HG02870 (cell line): ENCODE results near the gene FOXM1.

Source experiments
- ATAC-seq: cut with Tn5 transposase; IDR thresholded peaks from one replicate; pipeline ENCODE4 v1.9.1; 2021; ENCODE audit warnings: mild to moderate bottlenecking, moderate library complexity; ENCODE audit not compliant: unreplicated experiment

FOXM1 gene

GRCh38 chr12:2877047-2877952 lies at the start of gene FOXM1, which contains the start of gene RHNO1:
Gene FOXM1, minus strand, starts transcription at chr12:2877174. Its CDS starts 2,696 bp downstream, at chr12:2874478.
Gene RHNO1, plus strand, starts transcription at chr12:2877223. Its CDS starts 8,144 bp downstream, at chr12:2885367.
- ATAC-seq: peak; percentile 72

- ATAC-seq: no peak
Observed at GRCh38 chr12:2925322-2925995, 48.5 kb upstream of the FOXM1 start.

- ATAC-seq: no peak
Observed at GRCh38 chr12:2924019-2924418, 47.0 kb upstream of the FOXM1 start.

- ATAC-seq: no peak
Observed at GRCh38 chr12:2923057-2923456, 46.1 kb upstream of the FOXM1 start.

DNA sequence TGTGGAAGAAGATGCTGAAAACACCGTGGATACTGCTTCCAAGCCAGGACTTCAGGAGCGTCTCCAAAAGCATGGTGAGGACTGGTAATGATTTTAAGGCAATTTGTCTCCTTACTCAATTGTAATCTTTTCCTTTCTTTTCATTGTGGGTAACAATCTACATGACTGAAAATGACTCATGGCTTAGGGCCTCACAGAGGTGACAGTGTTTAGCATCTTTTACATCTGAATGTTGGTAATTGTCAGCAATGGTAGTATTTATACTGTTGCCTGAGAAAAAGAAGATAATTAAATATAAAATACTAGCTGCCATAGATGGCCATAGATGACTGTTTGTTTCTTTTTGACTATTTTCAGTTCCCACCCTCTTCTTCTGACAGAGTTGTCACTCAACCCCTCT lies 45.4 kb upstream of the FOXM1 start:
- no peak for ATAC-seq

DNA sequence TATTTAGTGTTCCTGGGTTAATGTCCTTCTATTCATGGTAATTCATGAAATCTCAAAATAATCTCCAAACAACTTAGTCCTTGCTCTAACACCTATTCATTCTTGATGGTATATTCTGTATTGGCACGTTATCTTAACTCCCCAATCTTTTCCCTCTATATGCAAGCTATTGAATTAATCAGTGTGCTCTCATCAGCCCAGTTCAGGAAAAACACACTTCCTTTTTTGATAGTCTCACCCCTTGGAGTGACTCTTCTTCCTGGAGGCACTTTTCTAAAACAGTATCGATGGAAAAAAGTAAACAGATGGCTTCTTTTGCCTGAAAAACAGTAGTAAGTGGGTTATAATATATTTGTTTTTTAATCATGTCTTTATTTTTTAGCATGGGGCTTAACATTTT lies 42.3 kb upstream of the FOXM1 start:
- ATAC-seq: no peak

GRCh38 chr12:2912216-2912575 lies 35.2 kb upstream of the FOXM1 start:
- ATAC-seq: no peak

DNA sequence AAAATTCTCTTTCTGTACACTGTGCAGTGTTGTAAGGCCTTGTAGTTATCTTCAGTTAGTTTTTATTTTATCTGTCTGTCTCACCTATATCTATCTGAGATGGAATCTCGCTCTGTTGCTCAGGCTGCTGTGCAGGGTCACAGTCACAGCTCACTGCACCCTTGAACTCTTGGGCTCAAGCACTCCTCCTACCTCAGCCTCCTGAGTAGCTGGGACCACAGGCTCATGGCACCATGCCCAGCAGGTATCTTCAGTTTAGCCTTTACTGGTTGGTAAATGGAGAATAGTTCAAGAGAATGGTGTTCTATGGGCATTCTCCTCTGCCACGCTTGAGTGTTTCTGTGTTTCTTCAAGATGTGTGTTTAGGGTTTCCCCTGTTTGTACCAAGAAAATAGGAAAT lies 27.3 kb upstream of the FOXM1 start:
- no peak for ATAC-seq

DNA sequence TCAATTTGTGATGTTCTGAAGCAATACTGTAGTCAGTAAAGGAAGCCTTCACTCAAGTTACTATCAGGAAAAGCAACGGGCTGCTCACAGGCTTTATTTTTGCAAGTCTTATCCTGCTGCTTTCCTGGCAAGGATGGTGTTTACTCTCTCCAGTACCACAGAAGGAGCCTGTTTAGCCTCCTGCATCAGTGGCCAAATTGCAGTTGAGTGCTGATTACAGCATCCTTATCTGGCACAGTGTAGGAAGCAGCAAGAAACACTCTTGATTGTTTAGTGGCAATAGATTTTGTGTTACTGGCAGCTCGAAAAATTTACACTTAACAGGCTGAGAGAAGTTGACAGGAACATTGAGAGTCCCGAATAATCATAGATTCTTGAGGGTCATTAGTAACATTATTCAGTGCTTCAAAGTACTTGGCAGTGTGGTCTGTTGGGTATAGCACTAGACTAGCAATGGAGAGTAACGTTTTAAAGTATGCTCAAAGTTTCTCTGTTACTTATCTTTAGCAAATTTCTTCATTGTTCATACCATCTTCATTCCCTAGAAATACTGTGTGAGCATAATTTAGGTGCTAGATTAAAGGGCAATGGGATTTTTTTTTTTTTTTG lies 25.4 kb upstream of the FOXM1 start:
- no peak for ATAC-seq

DNA sequence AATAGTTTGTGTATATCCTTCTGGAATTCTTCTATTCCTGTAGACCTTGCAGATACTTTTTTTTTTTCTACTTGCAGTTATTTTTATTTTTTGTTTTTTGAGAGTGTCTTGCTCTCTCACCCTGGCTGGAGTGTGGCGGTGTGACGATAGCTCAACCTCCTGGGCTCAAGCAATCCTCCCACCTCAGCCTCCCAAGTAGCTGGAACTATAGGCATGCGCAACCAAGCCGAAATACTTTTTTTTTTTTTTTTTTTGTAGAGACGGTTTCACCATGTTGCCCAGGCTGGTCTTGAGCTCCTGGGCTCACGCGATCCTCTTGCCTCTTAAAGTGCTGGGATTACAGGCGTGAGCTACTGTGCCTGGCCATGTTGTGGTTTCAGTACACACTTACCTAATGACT lies 23.7 kb upstream of the FOXM1 start:
- no peak for ATAC-seq

GRCh38 chr12:2897418-2897817 lies 20.4 kb upstream of the FOXM1 start:
- no peak for ATAC-seq

- no peak for ATAC-seq
Observed at GRCh38 chr12:2895511-2895910, 18.5 kb upstream of the FOXM1 start.

GRCh38 chr12:2895051-2895451 lies 18.1 kb upstream of the FOXM1 start:
- no peak for ATAC-seq

- ATAC-seq: no peak
Observed at GRCh38 chr12:2893007-2893406, 16.0 kb upstream of the FOXM1 start.

- no peak for ATAC-seq
Observed at GRCh38 chr12:2892246-2892645, 15.3 kb upstream of the FOXM1 start.

DNA sequence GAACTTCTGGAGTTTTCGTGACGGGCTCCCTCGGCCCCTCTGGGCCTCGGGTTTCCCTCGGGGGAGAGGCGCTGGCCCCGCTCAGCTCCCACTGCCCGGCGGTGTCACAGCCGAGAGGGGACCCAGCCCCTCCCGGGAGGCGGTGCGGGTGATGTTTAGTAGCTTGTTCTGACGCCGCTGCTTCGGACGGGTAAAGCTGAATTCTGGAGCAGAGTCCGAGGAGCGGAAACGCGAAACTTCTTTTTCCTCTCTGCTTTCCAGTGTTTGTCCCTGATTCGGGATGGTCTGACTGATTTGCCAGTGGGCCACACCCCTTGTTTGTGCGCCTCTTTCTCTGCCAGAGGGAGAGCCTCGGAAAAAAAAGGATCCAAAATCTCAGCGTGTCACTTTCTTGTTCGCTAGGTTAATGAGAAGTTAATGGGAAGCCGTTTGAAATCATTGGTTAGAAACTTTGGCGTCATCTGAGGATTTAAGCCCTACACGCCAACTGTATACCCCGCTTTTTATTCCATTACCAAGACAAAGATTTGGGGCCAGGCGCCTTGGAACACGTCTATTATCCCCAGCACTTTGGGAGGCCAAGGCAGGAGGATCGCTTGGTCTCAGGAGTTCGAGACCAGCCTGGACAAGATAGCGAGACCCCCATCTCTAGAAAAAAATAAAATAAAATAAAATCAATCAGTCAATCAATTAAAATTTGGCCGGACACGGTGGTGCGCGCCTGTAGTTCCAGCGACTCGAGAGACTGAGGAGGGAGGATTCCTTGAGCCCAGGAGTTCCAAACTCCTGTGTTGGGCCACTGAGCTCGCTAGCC lies 14.5 kb upstream of the FOXM1 start:
- ATAC-seq: peak; percentile 14

- ATAC-seq: peak; percentile 95
Observed at GRCh38 chr12:2890388-2891239, 13.6 kb upstream of the FOXM1 start, which contains the start of gene TULP3. Gene TULP3, plus strand, starts transcription at chr12:2890891. Its CDS starts 57 bp downstream, at chr12:2890948.

- no peak for ATAC-seq
Observed at GRCh38 chr12:2890001-2890387, 13.0 kb upstream of the FOXM1 start.

DNA sequence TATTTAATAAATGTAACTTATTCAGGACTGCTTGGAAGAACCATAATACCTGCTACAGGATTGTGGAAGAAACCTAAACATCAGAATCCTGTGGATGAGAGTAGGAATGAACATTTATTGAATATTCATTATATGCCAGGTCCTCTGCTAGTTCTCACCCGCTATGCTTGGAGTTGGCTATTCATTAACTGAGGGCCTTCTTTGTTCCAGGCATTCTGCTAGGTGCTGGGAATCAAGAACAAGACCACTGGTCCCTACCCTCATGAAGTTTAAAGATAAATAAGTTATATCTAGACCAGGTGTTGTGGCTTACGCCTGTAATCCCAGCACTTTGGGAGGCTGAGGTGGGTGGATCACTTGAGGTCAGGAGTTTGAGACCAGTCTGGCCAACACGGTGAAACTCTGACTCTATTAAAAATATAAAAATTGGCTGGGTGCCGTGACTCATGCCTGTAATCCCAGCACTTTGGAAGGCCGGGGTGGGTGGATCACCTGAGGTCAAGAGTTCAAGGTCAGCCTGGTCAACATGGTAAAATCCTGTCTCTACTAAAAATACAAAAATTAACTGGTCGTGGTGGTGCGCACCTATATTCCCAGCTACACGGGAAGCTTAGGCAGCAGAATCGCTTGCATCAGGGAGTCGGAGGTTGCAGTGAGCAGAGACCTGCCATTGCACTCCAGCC lies 9.9 kb upstream of the FOXM1 start:
- no peak for ATAC-seq
